Fibroblast of villous mesenchyme (primary cell): ENCODE measurements around the gene MRPL54. TPM values are rescaled to one million over a fixed set of nuclear protein-coding genes. Genes with fewer than 3 reads are reported as not detected.

Experiments
- DNase-seq: peaks from one replicate; pipeline ENCODE4 v3.0.0-alpha.2; 2010; ENCODE audit warnings: low read depth
- H3K4me3 ChIP-seq: 2 replicates; pipeline ENCODE4 v1.5.1; 2011; ENCODE audit warnings: low read depth, mild to moderate bottlenecking, low read length
- total RNA-seq: library from RNA; depleted of rRNA; stranded (reverse); fragments of >200 nt; gene quantifications from 2 replicates; pipeline ENCODE4 v1.2.3, GENCODE V29; 2012
- TF ChIP-seq, protein P1 (sequence below): IDR thresholded peaks from 2 replicates; pipeline ENCODE4 v1.5.1; 2012; ENCODE audit warnings: low read depth, mild to moderate bottlenecking, low read length; ENCODE audit not compliant: insufficient read depth

MRPL54 gene
- total RNA-seq, 1 donor, result 48.4 TPM

- DNase-seq, result no peak
- TF ChIP-seq, protein P1, sequence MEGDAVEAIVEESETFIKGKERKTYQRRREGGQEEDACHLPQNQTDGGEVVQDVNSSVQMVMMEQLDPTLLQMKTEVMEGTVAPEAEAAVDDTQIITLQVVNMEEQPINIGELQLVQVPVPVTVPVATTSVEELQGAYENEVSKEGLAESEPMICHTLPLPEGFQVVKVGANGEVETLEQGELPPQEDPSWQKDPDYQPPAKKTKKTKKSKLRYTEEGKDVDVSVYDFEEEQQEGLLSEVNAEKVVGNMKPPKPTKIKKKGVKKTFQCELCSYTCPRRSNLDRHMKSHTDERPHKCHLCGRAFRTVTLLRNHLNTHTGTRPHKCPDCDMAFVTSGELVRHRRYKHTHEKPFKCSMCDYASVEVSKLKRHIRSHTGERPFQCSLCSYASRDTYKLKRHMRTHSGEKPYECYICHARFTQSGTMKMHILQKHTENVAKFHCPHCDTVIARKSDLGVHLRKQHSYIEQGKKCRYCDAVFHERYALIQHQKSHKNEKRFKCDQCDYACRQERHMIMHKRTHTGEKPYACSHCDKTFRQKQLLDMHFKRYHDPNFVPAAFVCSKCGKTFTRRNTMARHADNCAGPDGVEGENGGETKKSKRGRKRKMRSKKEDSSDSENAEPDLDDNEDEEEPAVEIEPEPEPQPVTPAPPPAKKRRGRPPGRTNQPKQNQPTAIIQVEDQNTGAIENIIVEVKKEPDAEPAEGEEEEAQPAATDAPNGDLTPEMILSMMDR, result no peak
- no peak overlapping the region for H3K4me3 ChIP-seq
These were observed 6.2 kb downstream of the MRPL54 start for GRCh38 chr19:3768748-3769099.

GRCh38 chr19:3769494-3769893 lies 7.0 kb downstream of the MRPL54 start:
- H3K4me3 ChIP-seq, result no peak overlapping the region
- TF ChIP-seq, protein P1, result no peak
- DNase-seq, result no peak

GRCh38 chr19:3770136-3770999 lies 7.9 kb downstream of the MRPL54 start:
- DNase-seq, result no peak
- TF ChIP-seq, protein P1, result no peak
- no peak overlapping the region for H3K4me3 ChIP-seq

- no peak overlapping the region for H3K4me3 ChIP-seq
- TF ChIP-seq, protein P1, result no peak
- no peak for DNase-seq
These were observed 8.8 kb downstream of the MRPL54 start for GRCh38 chr19:3771000-3771905.

- TF ChIP-seq, protein P1, result no peak
- no peak within 1 kb of the TSS for H3K4me3 ChIP-seq
- DNase-seq, result no peak
These were observed 9.5 kb downstream of the MRPL54 start, which contains the start of gene RAX2 for GRCh38 chr19:3771906-3772455. RAX2 (minus strand) TSS chr19:3772228; CDS start chr19:3771742, 486 bp downstream.

DNA sequence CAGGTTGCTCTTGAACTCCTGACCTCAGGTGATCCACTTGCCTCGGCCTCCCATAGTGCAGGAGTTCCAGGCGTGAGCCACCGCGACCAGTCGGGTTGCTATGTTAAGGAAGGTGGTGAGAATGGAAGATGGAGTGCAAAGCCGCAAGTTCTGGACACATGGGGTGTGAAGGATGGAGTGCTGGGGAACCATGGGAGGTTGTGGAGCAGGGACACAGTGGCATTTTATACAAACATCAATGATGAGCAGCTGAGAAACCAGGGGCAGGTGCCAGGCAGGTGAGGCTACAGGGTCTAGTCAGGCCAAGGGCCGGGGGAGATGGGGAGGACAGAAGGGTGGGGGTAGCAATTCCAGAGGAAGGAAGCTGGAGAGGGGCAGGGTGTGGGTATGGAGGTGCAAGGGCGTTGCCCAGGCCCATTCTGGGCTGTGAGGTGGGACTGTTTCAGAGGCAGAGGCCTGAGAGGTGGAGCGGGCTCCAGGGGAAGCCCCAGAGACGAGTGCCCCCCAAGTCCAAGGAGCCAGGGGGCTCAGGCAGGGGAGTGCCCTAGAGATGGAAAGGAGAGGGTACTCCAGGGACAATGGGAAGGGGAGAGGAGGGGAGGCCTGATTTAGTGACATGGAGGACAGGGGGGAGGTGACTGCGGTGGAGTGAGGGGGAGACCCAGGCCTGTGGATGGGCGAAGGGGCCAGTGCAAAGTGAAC lies 11.5 kb downstream of the MRPL54 start:
- no peak for DNase-seq
- TF ChIP-seq, protein P1, result no peak
- no peak overlapping the region for H3K4me3 ChIP-seq
